Karpas-422 (cell line): ENCODE results near the gene SNX8. TPM values are rescaled to one million over a fixed set of nuclear protein-coding genes. Genes with fewer than 3 reads are reported as not detected.

Experiments used
- DNase-seq: peaks from one replicate; pipeline ENCODE4 v3.0.0-alpha.2; 2015
- H2AFZ ChIP-seq: fragments of 200-600 bp; sonication (generic); 2 replicates; pipeline ENCODE4 v1.6.1; 2014; ENCODE audit warnings: antibody characterized with exemption, low read length, mixed read lengths
- H3K27ac ChIP-seq: fragments of 200-600 bp; sonication (generic); 2 replicates; pipeline ENCODE4 v1.5.1; 2014; ENCODE audit warnings: mild to moderate bottlenecking, low read length, moderate library complexity
- H3K27me3 ChIP-seq: fragments of 200-600 bp; sonication (generic); 2 replicates; pipeline ENCODE4 v1.6.1; 2014; ENCODE audit warnings: low read length, mixed read lengths
- H3K36me3 ChIP-seq: fragments of 200-600 bp; sonication (generic); 2 replicates; pipeline ENCODE4 v1.6.1; 2014; ENCODE audit warnings: low read length, mixed read lengths; ENCODE audit not compliant: insufficient read depth
- H3K4me1 ChIP-seq: fragments of 200-600 bp; sonication (generic); 2 replicates; pipeline ENCODE4 v1.6.1; 2014; ENCODE audit warnings: mild to moderate bottlenecking, low read length, mixed read lengths
- H3K4me2 ChIP-seq: fragments of 200-600 bp; sonication (generic); 2 replicates; pipeline ENCODE4 v1.6.1; 2014; ENCODE audit warnings: low read length, low read depth, mild to moderate bottlenecking; ENCODE audit not compliant: poor library complexity, severe bottlenecking
- H3K4me3 ChIP-seq: fragments of 200-600 bp; sonication (generic); 2 replicates; pipeline ENCODE4 v1.5.1; 2014; ENCODE audit warnings: mild to moderate bottlenecking, antibody characterized with exemption, low read length, mixed read lengths
- H3K79me2 ChIP-seq: fragments of 200-600 bp; sonication (generic); 2 replicates; pipeline ENCODE4 v1.6.1; 2014; ENCODE audit warnings: mild to moderate bottlenecking, low read length, mixed read lengths
- H3K9ac ChIP-seq: fragments of 200-600 bp; sonication (generic); 2 replicates; pipeline ENCODE4 v1.6.0; 2014; ENCODE audit warnings: low read length
- H3K9me2 ChIP-seq: fragments of 200-600 bp; sonication (generic), shearing (Covaris generic); replicated peaks from 2 replicates; pipeline ENCODE4 v1.6.0; 2014; ENCODE audit warnings: mild to moderate bottlenecking, low read length, moderate library complexity; ENCODE audit not compliant: insufficient read depth
- H3K9me3 ChIP-seq: fragments of 300-700, 200-600 bp; sonication (generic); 2 replicates; pipeline ENCODE4 v1.6.1; 2014; ENCODE audit warnings: low read length, mixed read lengths
- H4K20me1 ChIP-seq: fragments of 200-600 bp; sonication (generic); 2 replicates; pipeline ENCODE4 v1.6.1; 2014; ENCODE audit warnings: mild to moderate bottlenecking, antibody characterized with exemption, low read length, low read depth; ENCODE audit not compliant: insufficient read depth
- total RNA-seq: library from RNA; depleted of rRNA; stranded (reverse); fragments of >200 nt; shearing (Covaris generic); gene quantifications from 2 replicates; pipeline ENCODE4 v1.2.3, GENCODE V29; 2014; ENCODE audit warnings: low replicate concordance; rRNA removed

Gene SNX8, protein sequence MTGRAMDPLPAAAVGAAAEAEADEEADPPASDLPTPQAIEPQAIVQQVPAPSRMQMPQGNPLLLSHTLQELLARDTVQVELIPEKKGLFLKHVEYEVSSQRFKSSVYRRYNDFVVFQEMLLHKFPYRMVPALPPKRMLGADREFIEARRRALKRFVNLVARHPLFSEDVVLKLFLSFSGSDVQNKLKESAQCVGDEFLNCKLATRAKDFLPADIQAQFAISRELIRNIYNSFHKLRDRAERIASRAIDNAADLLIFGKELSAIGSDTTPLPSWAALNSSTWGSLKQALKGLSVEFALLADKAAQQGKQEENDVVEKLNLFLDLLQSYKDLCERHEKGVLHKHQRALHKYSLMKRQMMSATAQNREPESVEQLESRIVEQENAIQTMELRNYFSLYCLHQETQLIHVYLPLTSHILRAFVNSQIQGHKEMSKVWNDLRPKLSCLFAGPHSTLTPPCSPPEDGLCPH
- total RNA-seq, result 2.6 and 6.3 TPM in 2 replicates

DNA sequence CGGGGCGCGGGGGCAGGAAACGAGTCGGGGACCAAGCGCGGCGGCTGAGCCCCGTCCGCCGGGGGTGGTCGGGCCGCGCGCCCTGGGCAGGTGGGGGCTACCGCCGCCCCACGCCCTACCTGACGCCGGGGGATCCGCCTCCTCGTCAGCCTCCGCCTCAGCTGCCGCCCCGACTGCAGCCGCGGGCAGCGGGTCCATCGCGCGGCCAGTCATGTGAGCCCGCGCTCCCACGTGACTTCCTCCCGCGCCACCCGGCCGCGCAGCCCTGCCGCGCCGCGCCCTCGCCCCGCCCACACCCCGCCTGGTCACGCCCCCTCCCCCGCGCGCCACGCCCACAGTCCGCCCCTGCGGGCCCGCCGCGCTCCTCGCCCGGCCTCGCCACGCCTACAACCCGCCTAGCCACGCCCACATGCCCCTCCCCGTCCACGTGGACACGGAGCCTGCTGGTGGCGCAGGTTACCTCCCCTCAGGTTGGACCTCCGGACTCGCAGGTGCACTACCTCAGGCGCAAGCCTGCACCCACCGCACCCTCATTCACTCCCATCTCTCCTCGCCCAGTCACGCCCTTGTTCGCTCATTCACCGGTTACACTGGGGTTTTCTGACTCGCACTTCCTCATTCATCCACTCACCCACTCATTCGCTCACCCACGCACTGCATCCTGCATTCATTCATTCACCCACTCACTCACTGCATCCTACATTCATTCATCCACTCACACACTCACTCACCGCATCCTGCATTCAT, at the start of gene SNX8:
Gene SNX8 (minus strand): TSS at position 233 of the 747 bp plus-strand sequence. CDS start 20 bp downstream, at position 213.
- peak; percentile 95 for DNase-seq
- Histone ChIP-seq H3K9me3 (peaks cover 7% of the 10 kb centered on the region; the same call in 1 of the 2 replicates), H2AFZ (peak within 1 kb of the TSS; percentile 86; the same call in 1 of the 2 replicates), H3K4me1 (peaks cover 16% of the 10 kb centered on the region), H3K79me2 (peaks cover 4% of the 10 kb centered on the region; the same call in 1 of the 2 replicates), H3K9ac (peak within 1 kb of the TSS; percentile 84), H3K4me2 (peak within 1 kb of the TSS; percentile 87), H3K27me3 (no peaks in the 10 kb centered on the region), H3K27ac (no peak within 1 kb of the TSS), H4K20me1 (no peaks in the 10 kb centered on the region), H3K36me3 (no peaks in the 10 kb centered on the region), H3K9me2 (no peaks in the 10 kb centered on the region), H3K4me3 (peak within 1 kb of the TSS; percentile 92)

- no peak overlapping the region for H3K4me2 ChIP-seq
- H3K27me3 ChIP-seq, result no peaks in the 10 kb centered on the region
- H3K9me3 ChIP-seq, result no peaks in the 10 kb centered on the region
- no peak overlapping the region for H3K4me3 ChIP-seq
- no peak overlapping the region for H3K27ac ChIP-seq
- peaks cover 71% of the 10 kb centered on the region for H3K79me2 ChIP-seq
- H3K4me1 ChIP-seq, result no peaks in the 10 kb centered on the region
- DNase-seq, result no peak
- no peak overlapping the region for H3K9ac ChIP-seq
- H4K20me1 ChIP-seq, result peaks cover 64% of the 10 kb centered on the region
- H3K9me2 ChIP-seq, result no peaks in the 10 kb centered on the region
- peaks cover 72% of the 10 kb centered on the region for H3K36me3 ChIP-seq
- no peak overlapping the region for H2AFZ ChIP-seq
Measured at GRCh38 chr7:2362385-2363088, 48.3 kb upstream of the SNX8 start.

DNA sequence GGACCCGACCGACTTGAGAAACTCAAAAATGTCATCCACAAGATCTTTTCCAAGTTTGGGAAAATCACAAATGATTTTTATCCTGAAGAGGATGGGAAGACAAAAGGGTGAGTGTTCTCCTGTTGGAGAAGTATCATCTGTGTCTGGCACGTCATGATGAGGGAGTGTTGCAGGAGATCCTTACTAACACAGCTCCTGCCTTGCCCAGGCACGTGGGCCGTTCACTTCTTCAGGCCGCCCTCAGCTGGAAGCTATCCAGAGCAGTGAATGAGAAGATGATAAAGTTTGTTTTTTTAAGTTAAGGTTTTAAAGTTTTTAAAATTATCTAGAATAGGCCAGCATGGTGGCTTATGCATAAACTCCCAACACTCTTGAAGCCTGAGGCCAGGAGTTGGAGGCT, 46.6 kb upstream of the SNX8 start:
- Histone ChIP-seq H3K36me3 (peaks cover 70% of the 10 kb centered on the region), H4K20me1 (peaks cover 67% of the 10 kb centered on the region)

DNA sequence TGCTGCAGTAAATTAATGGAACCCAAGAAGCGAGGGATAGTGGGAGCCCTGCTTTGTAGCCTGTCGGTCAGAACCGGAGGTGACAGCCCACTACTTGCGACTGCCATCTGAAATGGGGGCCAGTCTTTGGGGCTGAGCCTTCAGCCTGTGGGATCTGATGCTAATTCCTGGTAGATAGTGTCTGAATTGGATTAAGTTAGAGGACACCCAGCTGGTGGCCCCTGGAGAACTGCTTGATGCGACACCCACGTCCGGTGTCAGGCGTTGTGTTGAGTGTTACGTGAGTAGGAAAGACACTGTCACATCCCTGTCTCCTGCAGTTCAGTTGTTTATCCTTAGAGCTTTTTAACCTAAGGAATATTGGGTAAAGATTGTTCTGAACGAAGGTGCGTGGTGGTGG, 45.4 kb upstream of the SNX8 start:
- no peak for DNase-seq
- Histone ChIP-seq H3K36me3 (peaks cover 61% of the 10 kb centered on the region), H3K27ac (no peak overlapping the region), H3K9ac (no peak overlapping the region), H3K79me2 (peaks cover 77% of the 10 kb centered on the region), H3K9me2 (no peaks in the 10 kb centered on the region), H3K4me2 (no peak overlapping the region), H3K27me3 (no peaks in the 10 kb centered on the region), H3K4me3 (no peak overlapping the region), H2AFZ (no peak overlapping the region), H3K9me3 (no peaks in the 10 kb centered on the region), H3K4me1 (peaks cover 16% of the 10 kb centered on the region), H4K20me1 (peaks cover 64% of the 10 kb centered on the region)

More for the DNA sequence above, 46.6 kb upstream of the SNX8 start:
- Histone ChIP-seq H3K9ac (no peak overlapping the region), H3K4me2 (no peak overlapping the region), H2AFZ (no peak overlapping the region), H3K4me3 (no peak overlapping the region), H3K79me2 (peaks cover 76% of the 10 kb centered on the region), H3K9me3 (no peaks in the 10 kb centered on the region), H3K27me3 (no peaks in the 10 kb centered on the region), H3K4me1 (peaks cover 15% of the 10 kb centered on the region), H3K9me2 (no peaks in the 10 kb centered on the region), H3K27ac (no peak overlapping the region)
- no peak for DNase-seq

DNA sequence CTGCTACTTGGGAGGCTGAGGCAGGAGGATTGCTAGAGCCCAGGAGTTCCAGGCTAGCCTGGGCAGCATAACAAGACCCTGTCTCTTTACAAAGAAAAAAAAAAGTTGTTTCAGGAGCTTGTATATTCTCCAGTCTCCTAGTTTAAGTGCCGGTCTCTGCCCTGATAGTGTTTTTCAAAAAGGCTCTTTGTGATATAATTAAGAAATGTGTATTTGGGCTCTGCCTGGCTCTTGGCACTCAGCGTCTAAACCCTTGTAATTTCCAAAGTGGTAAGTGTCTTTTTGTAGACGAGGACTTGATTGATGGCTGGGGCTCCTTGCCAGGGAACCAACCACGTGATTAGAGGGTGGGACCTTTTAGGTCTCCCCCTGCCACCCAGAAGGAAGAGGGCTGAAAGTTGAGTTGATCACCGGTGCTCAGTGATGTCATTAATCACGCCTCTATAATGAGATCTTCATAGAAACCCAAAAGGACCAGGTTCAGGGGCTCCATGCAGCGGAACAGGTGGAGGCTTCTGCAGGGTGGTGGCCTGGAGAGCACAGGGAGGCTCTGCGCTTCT, 44.8 kb upstream of the SNX8 start:
- Histone ChIP-seq H3K36me3 (peaks cover 56% of the 10 kb centered on the region), H3K79me2 (peaks cover 72% of the 10 kb centered on the region), H3K4me1 (peaks cover 16% of the 10 kb centered on the region), H3K4me2 (no peak overlapping the region), H3K9ac (no peak overlapping the region), H3K4me3 (no peak overlapping the region), H4K20me1 (peaks cover 60% of the 10 kb centered on the region), H3K9me2 (no peaks in the 10 kb centered on the region), H3K27me3 (no peaks in the 10 kb centered on the region), H3K9me3 (no peaks in the 10 kb centered on the region), H2AFZ (no peak overlapping the region), H3K27ac (no peak overlapping the region)
- no peak for DNase-seq

- H3K4me2 ChIP-seq, result no peak overlapping the region
- no peak overlapping the region for H3K9ac ChIP-seq
Measured at GRCh38 chr7:2357571-2357970, 43.3 kb upstream of the SNX8 start.

DNA sequence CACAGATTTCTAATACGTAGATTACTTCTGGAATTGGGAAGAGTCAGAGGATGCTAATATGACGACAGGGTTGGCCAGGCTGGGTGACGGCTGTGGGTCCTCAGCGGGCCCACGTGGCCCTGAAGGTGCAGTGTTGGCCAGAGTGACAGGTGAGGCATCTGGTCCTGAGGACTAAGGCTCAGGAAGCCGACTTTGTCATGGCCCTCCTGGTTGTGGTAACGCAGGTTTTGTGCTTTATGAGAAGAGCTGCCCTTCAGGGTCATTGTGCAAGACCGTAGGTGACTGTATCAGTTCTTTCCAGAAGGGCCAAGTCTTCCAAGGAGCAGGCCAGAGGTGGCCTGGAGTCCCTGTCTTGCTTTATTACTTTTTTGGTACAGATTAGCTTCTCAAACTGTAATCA, 42.9 kb upstream of the SNX8 start:
- no peak overlapping the region for H2AFZ ChIP-seq
- no peaks in the 10 kb centered on the region for H3K9me2 ChIP-seq
- no peak overlapping the region for H3K27ac ChIP-seq
- H3K4me2 ChIP-seq, result peak overlapping the region; percentile 85
- H3K79me2 ChIP-seq, result peaks cover 78% of the 10 kb centered on the region
- peaks cover 52% of the 10 kb centered on the region for H4K20me1 ChIP-seq
- no peaks in the 10 kb centered on the region for H3K9me3 ChIP-seq
- H3K4me1 ChIP-seq, result peaks cover 26% of the 10 kb centered on the region
- no peak overlapping the region for H3K9ac ChIP-seq
- no peak overlapping the region for H3K4me3 ChIP-seq
- H3K27me3 ChIP-seq, result no peaks in the 10 kb centered on the region
- DNase-seq, result no peak
- H3K36me3 ChIP-seq, result peaks cover 43% of the 10 kb centered on the region

More at GRCh38 chr7:2357571-2357970, 43.3 kb upstream of the SNX8 start:
- DNase-seq, result no peak
- no peaks in the 10 kb centered on the region for H3K9me3 ChIP-seq
- no peak overlapping the region for H3K4me3 ChIP-seq
- peaks cover 80% of the 10 kb centered on the region for H3K79me2 ChIP-seq
- no peaks in the 10 kb centered on the region for H3K9me2 ChIP-seq
- H3K4me1 ChIP-seq, result peaks cover 26% of the 10 kb centered on the region
- peaks cover 47% of the 10 kb centered on the region for H3K36me3 ChIP-seq
- H3K27me3 ChIP-seq, result no peaks in the 10 kb centered on the region
- no peak overlapping the region for H2AFZ ChIP-seq
- H3K27ac ChIP-seq, result no peak overlapping the region
- H4K20me1 ChIP-seq, result peaks cover 56% of the 10 kb centered on the region
